HEK293 (cell line): ENCODE measurements around the gene YOD1.

Experiments used
- CTCF ChIA-PET: fragments of 350-600 bp; formaldehyde crosslinking; extraction: SDS; loops from one replicate; lab custom pipeline; 2021; ENCODE audit warnings: antibody characterized with exemption; lab: Yijun Ruan, JAX
- POLR2A ChIA-PET: fragments of 300-600 bp; formaldehyde crosslinking; extraction: SDS; loops from one replicate; lab custom pipeline; 2020; ENCODE audit warnings: antibody characterized with exemption, inconsistent platforms; lab: Yijun Ruan, JAX
- H3K27ac ChIP-seq: fragments of 200-500 bp; sonication (Bioruptor generic); 2 replicates; pipeline ENCODE4 v1.5.1; 2014; ENCODE audit warnings: low read depth, low read length, control low read depth, inconsistent platforms; ENCODE audit errors: extremely low read depth
- H3K36me3 ChIP-seq, 2 experiments: fragments of 200-500 bp in 1 of 2; sonication (Bioruptor generic) in 1 of 2; 1 replicate in 1 of 2; 2 replicates in 1 of 2; pipeline ENCODE4 v1.5.1; 2014 to 2017; ENCODE audit warnings: inconsistent platforms in 2 of 2, low read length in 2 of 2; ENCODE audit not compliant: control insufficient read depth in 2 of 2, insufficient read depth in 1 of 2
- H3K4me1 ChIP-seq: fragments of 200-500 bp; sonication (Bioruptor generic); 2 replicates; pipeline ENCODE4 v1.5.1; 2014; ENCODE audit warnings: mild to moderate bottlenecking, low read length, inconsistent platforms; ENCODE audit not compliant: control insufficient read depth, insufficient read depth
- H3K4me3 ChIP-seq: 2 replicates; pipeline ENCODE4 v1.5.1; 2011; ENCODE audit warnings: low read depth, mild to moderate bottlenecking, control low read depth, low read length, moderate library complexity
- H3K9me3 ChIP-seq: fragments of 200-500 bp; sonication (Bioruptor generic); 2 replicates; pipeline ENCODE4 v1.5.1; 2014; ENCODE audit warnings: low read depth, low read length, inconsistent platforms; ENCODE audit not compliant: control insufficient read depth, insufficient read depth
- EGR2 ChIP-seq: fragments of 450-650 bp; formaldehyde crosslinking; IDR thresholded peaks from 2 replicates; pipeline ENCODE4 v1.5.1; 2016; ENCODE audit warnings: low read depth, missing biosample characterization, missing genetic modification characterization
- ELK4 ChIP-seq: IDR thresholded peaks from 2 replicates; pipeline ENCODE4 v1.6.1; 2011; ENCODE audit warnings: mild to moderate bottlenecking, low read depth, low read length, borderline replicate concordance
- KLF16 ChIP-seq: fragments of 450-650 bp; formaldehyde crosslinking; IDR thresholded peaks from 2 replicates; pipeline ENCODE4 v1.5.1; 2017; ENCODE audit warnings: missing biosample characterization, missing genetic modification characterization
- MEIS1 ChIP-seq: sonication (generic); formaldehyde crosslinking; IDR thresholded peaks from 2 replicates; pipeline ENCODE4 v1.8.1; 2022; ENCODE audit warnings: missing genetic modification reagents, mild to moderate bottlenecking, borderline replicate concordance
- PRDM4 ChIP-seq: fragments of 450-650 bp; formaldehyde crosslinking; IDR thresholded peaks from 2 replicates; pipeline ENCODE4 v1.5.1; 2017; ENCODE audit warnings: missing biosample characterization, missing genetic modification characterization
- SETDB1 ChIP-seq: IDR thresholded peaks from one replicate; pipeline ENCODE4 v1.6.1; 2017; ENCODE audit warnings: mild to moderate bottlenecking, low read length, moderate library complexity, mixed read lengths; ENCODE audit not compliant: insufficient read length
- TCF7L2 ChIP-seq: IDR thresholded peaks from 2 replicates; pipeline ENCODE4 v1.6.1; 2011; ENCODE audit warnings: low read depth, mild to moderate bottlenecking, inconsistent platforms, low read length, moderate library complexity, borderline replicate concordance
- ZBTB7A ChIP-seq: fragments of 450-650 bp; formaldehyde crosslinking; IDR thresholded peaks from 2 replicates; pipeline ENCODE4 v1.5.1; 2016; ENCODE audit warnings: low read depth, missing biosample characterization, missing genetic modification characterization
- ZBTB8A ChIP-seq: fragments of 450-650 bp; formaldehyde crosslinking; IDR thresholded peaks from 2 replicates; pipeline ENCODE4 v1.5.1; 2016; ENCODE audit warnings: missing biosample characterization, missing genetic modification characterization
- ZEB2 ChIP-seq: fragments of 450-650 bp; formaldehyde crosslinking; IDR thresholded peaks from 2 replicates; pipeline ENCODE4 v1.5.1; 2016; ENCODE audit warnings: missing biosample characterization, missing genetic modification characterization
- ZFP69B ChIP-seq: fragments of 450-650 bp; formaldehyde crosslinking; IDR thresholded peaks from 2 replicates; pipeline ENCODE4 v1.5.1; 2016; ENCODE audit warnings: missing biosample characterization, missing genetic modification characterization
- ZNF114 ChIP-seq: fragments of 450-650 bp; formaldehyde crosslinking; IDR thresholded peaks from 2 replicates; pipeline ENCODE4 v1.5.0; 2017; ENCODE audit warnings: missing biosample characterization, missing genetic modification characterization
- ZNF138 ChIP-seq: fragments of 450-650 bp; formaldehyde crosslinking; IDR thresholded peaks from 2 replicates; pipeline ENCODE4 v1.5.1; 2016; ENCODE audit warnings: missing biosample characterization, missing genetic modification characterization, borderline replicate concordance
- ZNF140 ChIP-seq: fragments of 450-650 bp; formaldehyde crosslinking; IDR thresholded peaks from 2 replicates; pipeline ENCODE4 v1.5.1; 2016; ENCODE audit warnings: missing biosample characterization, missing genetic modification characterization
- ZNF175 ChIP-seq: fragments of 450-650 bp; formaldehyde crosslinking; IDR thresholded peaks from 2 replicates; pipeline ENCODE4 v1.5.1; 2016; ENCODE audit warnings: missing biosample characterization, missing genetic modification characterization
- ZNF274 ChIP-seq, 2 experiments: fragments of 200-500 bp in 1 of 2; fragments of 450-650 bp in 1 of 2; sonication (Bioruptor generic) in 1 of 2; formaldehyde crosslinking in 1 of 2; IDR thresholded peaks; 2 replicates each; pipeline versions ENCODE4 v1.5.1 to v1.6.1; 2014 to 2016; ENCODE audit warnings: borderline replicate concordance in 1 of 2, inconsistent platforms in 1 of 2, low read length in 1 of 2, missing biosample characterization in 1 of 2, missing genetic modification characterization in 1 of 2
- ZNF302 ChIP-seq: fragments of 450-650 bp; formaldehyde crosslinking; IDR thresholded peaks from 2 replicates; pipeline ENCODE4 v1.5.1; 2016; ENCODE audit warnings: missing biosample characterization, missing genetic modification characterization, low read depth
- ZNF341 ChIP-seq: fragments of 450-650 bp; formaldehyde crosslinking; IDR thresholded peaks from 2 replicates; pipeline ENCODE4; 2016; ENCODE audit warnings: low read depth, missing biosample characterization, missing genetic modification characterization
- ZNF366 ChIP-seq: fragments of 450-650 bp; formaldehyde crosslinking; conservative IDR thresholded peaks from 2 replicates; pipeline ENCODE4 v1.5.1; 2016; ENCODE audit warnings: missing biosample characterization, missing genetic modification characterization
- ZNF398 ChIP-seq: fragments of 450-650 bp; formaldehyde crosslinking; IDR thresholded peaks from 2 replicates; pipeline ENCODE4 v1.5.1; 2017; ENCODE audit warnings: missing biosample characterization, missing genetic modification characterization
- ZNF433 ChIP-seq: fragments of 450-650 bp; formaldehyde crosslinking; IDR thresholded peaks from 2 replicates; pipeline ENCODE4 v1.5.1; 2016; ENCODE audit warnings: missing biosample characterization, missing genetic modification characterization, low read depth
- ZNF548 ChIP-seq: fragments of 450-650 bp; formaldehyde crosslinking; IDR thresholded peaks from 2 replicates; pipeline ENCODE4 v1.5.1; 2016; ENCODE audit warnings: missing biosample characterization, missing genetic modification characterization
- ZNF621 ChIP-seq: fragments of 450-650 bp; formaldehyde crosslinking; IDR thresholded peaks from 2 replicates; pipeline ENCODE4 v1.5.1; 2017; ENCODE audit warnings: missing biosample characterization, missing genetic modification characterization
- ZNF629 ChIP-seq: fragments of 450-650 bp; formaldehyde crosslinking; IDR thresholded peaks from 2 replicates; pipeline ENCODE4 v1.5.1; 2017; ENCODE audit warnings: missing biosample characterization, missing genetic modification characterization
- ZNF639 ChIP-seq: fragments of 450-650 bp; formaldehyde crosslinking; IDR thresholded peaks from 2 replicates; pipeline ENCODE4 v1.5.1; 2016; ENCODE audit warnings: missing biosample characterization, missing genetic modification characterization
- ZNF76 ChIP-seq: fragments of 450-650 bp; formaldehyde crosslinking; IDR thresholded peaks from 2 replicates; pipeline ENCODE4; 2016; ENCODE audit warnings: low read depth, missing biosample characterization, missing genetic modification characterization, borderline replicate concordance
- ZNF768 ChIP-seq: fragments of 450-650 bp; formaldehyde crosslinking; IDR thresholded peaks from 2 replicates; pipeline ENCODE4 v1.5.1; 2018; ENCODE audit warnings: missing biosample characterization, mild to moderate bottlenecking, missing genetic modification characterization
- ZNF776 ChIP-seq: fragments of 450-650 bp; formaldehyde crosslinking; IDR thresholded peaks from 2 replicates; pipeline ENCODE4 v1.5.0; 2017; ENCODE audit warnings: missing biosample characterization, missing genetic modification characterization, borderline replicate concordance
- ZNF830 ChIP-seq: fragments of 450-650 bp; IDR thresholded peaks from 2 replicates; pipeline ENCODE4 v1.5.0; 2018; ENCODE audit warnings: missing biosample characterization, missing genetic modification characterization, low read depth, mild to moderate bottlenecking, moderate library complexity

The YOD1 gene

DNA sequence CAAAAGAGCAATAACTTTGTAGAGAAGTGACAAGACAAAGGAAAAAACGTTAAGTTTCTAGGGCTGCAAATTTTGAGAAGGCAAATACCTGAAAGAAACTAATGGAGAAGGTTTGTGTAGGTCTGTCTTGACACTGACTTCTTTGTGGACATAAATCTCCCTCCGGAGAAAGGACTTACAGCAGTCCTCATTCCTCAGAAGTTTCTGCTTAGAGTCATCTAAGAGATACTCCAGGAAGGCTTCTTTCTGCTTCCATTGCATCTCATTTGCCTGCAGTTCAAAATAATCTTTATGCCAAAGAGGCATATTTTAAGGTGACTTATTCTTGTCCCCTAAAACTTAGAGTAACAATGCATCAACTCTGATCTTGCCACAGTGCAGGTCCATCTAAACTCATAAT, 33.2 kb upstream of the YOD1 start:
- Histone ChIP-seq H3K27ac (no peak overlapping the region), H3K4me3 (no peak overlapping the region), H3K36me3 (no peaks in the 10 kb centered on the region), H3K4me1 (no peaks in the 10 kb centered on the region), H3K9me3 (no peaks in the 10 kb centered on the region)
- CTCF ChIA-PET = interaction anchor here (0.6 to 3.5 kb wide), 19 partner anchors 9 to 589 kb away, joined by 3 to 42 read pairs (median 4); partner anchors contain the start of gene PFKFB2
- TF ChIP-seq ZNF830 (tag by site-specific recombination) (no peak), KLF16 (tag by site-specific recombination) (no peak), MEIS1 (CRISPR knock-in tag) (no peak), ZNF639 (no peak), ZNF433 (tag by site-specific recombination) (no peak), ZFP69B (no peak), ZNF629 (tag by site-specific recombination) (no peak), ZNF76 (tag by site-specific recombination) (no peak), TCF7L2 (no peak), ZNF114 (tag by site-specific recombination) (no peak), ZBTB8A (tag by site-specific recombination) (no peak), ZNF274 (IDR thresholded peaks at IDR 0.05; ENCODE audit: low read length) (no peak), ZNF274 (tag by site-specific recombination; IDR thresholded peaks at IDR 0.05; ENCODE audit: borderline replicate concordance) (no peak), ZNF341 (no peak), ZNF138 (tag by site-specific recombination) (no peak), ELK4 (no peak), ZNF175 (no peak)
- POLR2A ChIA-PET = interaction anchor here (1.1 kb wide), 1 partner anchor 237 kb away, joined by 3 read pairs; the partner anchor contains the start of gene CD55

- TF ChIP-seq ZNF366 (tag by site-specific recombination) (no peak), ZEB2 (tag by site-specific recombination) (no peak), SETDB1 (no peak), ZNF302 (tag by site-specific recombination) (no peak), ZNF621 (tag by site-specific recombination) (no peak), ZNF175 (no peak), ZNF398 (tag by site-specific recombination) (no peak), ZBTB7A (no peak), PRDM4 (no peak), ZNF548 (tag by site-specific recombination) (no peak), ZNF768 (tag by site-specific recombination) (no peak), ZNF776 (tag by site-specific recombination) (no peak), ZNF140 (tag by site-specific recombination) (no peak), EGR2 (tag by site-specific recombination) (no peak)
- TF ChIP-seq, all 188 proteins: peak for 0
- Histone ChIP-seq H3K36me3 (no peaks in the 10 kb centered on the region), H3K4me3 (no peak overlapping the region), H3K9me3 (no peaks in the 10 kb centered on the region), H3K27ac (no peak overlapping the region), H3K4me1 (no peaks in the 10 kb centered on the region)
- ChIA-PET POLR2A (no interaction called here), CTCF (interaction anchor here (0.8 to 1.5 kb wide), 2 partner anchors 10 to 323 kb away, joined by 3 read pairs; no protein-coding TSS in a partner anchor)
Measured at GRCh38 chr1:207081806-207082205, 30.8 kb upstream of the YOD1 start.
